Stomach (tissue), 9 donors: ENCODE measurements around the gene CSGALNACT2. TPM values are rescaled to one million over a fixed set of nuclear protein-coding genes. Genes with fewer than 3 reads are reported as not detected.
A peak's percentile ranks its signal among the peaks of the same experiment; 100 is the strongest.

Experiments used
- DNase-seq, 2 donors: peaks; one replicate each; pipeline versions ENCODE4 v3.0.0 to v3.0.0-alpha.2; 2013 to 2019
- H3K27ac ChIP-seq, 5 donors: fragments of 200-600 bp in 4 of 5; sonication (generic) in 4 of 5; one replicate each; pipeline ENCODE4 v1.5.1; 2013 to 2019; ENCODE audit warnings: mild to moderate bottlenecking in 1 of 5, moderate library complexity in 1 of 5
- H3K27me3 ChIP-seq, 3 donors: fragments of 200-600 bp; sonication (generic); one replicate each; pipeline ENCODE4 v1.5.1; 2017 to 2019; ENCODE audit warnings: mixed run types in 1 of 3
- H3K36me3 ChIP-seq, 4 donors: fragments of 200-600 bp; sonication (generic); 1 replicate in 3 of 4; 2 replicates in 1 of 4; pipeline ENCODE4 v1.5.1; 2016 to 2019
- H3K4me1 ChIP-seq, 4 donors: fragments of 200-600 bp; sonication (generic); one replicate each; pipeline ENCODE4 v1.5.1; 2016 to 2019
- H3K4me3 ChIP-seq, 4 donors: fragments of 200-600 bp; sonication (generic) in 3 of 4; one replicate each; pipeline ENCODE4 v1.5.1; 2016 to 2019; ENCODE audit warnings: mild to moderate bottlenecking in 1 of 4
- H3K9me3 ChIP-seq, 4 donors: fragments of 200-600 bp; sonication (generic); one replicate each; pipeline ENCODE4 v1.5.1; 2016 to 2019
- CTCF ChIP-seq, 7 experiments: fragments of 450-650 bp in 4 of 7; fragments of 200-600 bp in 3 of 7; sonication (generic) in 3 of 7; IDR thresholded peaks; one replicate each; pipeline ENCODE4 v1.5.1; 2016 to 2019; ENCODE audit warnings: antibody characterized with exemption in 7 of 7, control low read depth in 2 of 7, mild to moderate bottlenecking in 1 of 7
- EP300 ChIP-seq: sonication (generic); formaldehyde crosslinking; IDR thresholded peaks from one replicate; pipeline ENCODE4 v1.6.1; 2017; ENCODE audit warnings: antibody characterized with exemption
- POLR2A ChIP-seq, 4 donors: fragments of 450-650 bp; IDR thresholded peaks; one replicate each; pipeline ENCODE4 v1.6.1; 2016; ENCODE audit warnings: antibody characterized with exemption in 4 of 4, control low read depth in 2 of 4, mild to moderate bottlenecking in 1 of 4, moderate library complexity in 1 of 4
- POLR2AphosphoS5 ChIP-seq, 3 donors: sonication (generic); formaldehyde crosslinking; IDR thresholded peaks; one replicate each; pipeline ENCODE4 v1.6.1; 2016; ENCODE audit warnings: antibody characterized with exemption in 3 of 3
- WGBS, 5 donors: extraction: QIAGEN DNeasy Blood & Tissue Kit in 3 of 5; methylation state at CpG; one replicate each; pipeline versions ENCODE4 v1.1.5 to v1.1.7; 2013 to 2018; 5-methylcytosine and 5-hydroxymethylcytosine counted together
- intact Hi-C: fragments of 100-400 bp; cut with DNase I; formaldehyde crosslinking; loops from one replicate; pipeline ENCODE4 v1.15.1; 2023; ENCODE audit warnings: low total_unique reads
- polyA plus RNA-seq, 3 donors: library from polyadenylated mRNA; stranded (reverse); fragments of 200-250 nt; gene quantifications; one replicate each; pipeline ENCODE4 v1.2.3, GENCODE V29; 2013
- total RNA-seq, 5 donors: library from RNA; depleted of rRNA; stranded (reverse); fragments of >200 nt; gene quantifications; one replicate each; pipeline versions ENCODE4 v1.1.0 to v1.2.3, GENCODE V29; 2014 to 2016
- donor health status: healthy with polysubstance abuse.
- donor health status: Bipolar disorder and iron deficiency.
- donor health status: healthy.

Gene CSGALNACT2
- total and polyA plus RNA-seq, 8 donors: 2.0 to 30.1 (median 7.8) TPM

- DNase-seq: no peak
- WGBS, 5 donors: 0 to 20% (median 12%) methylated on average over 5 to 23 of the region's 23 CpGs
Measured at GRCh38 chr10:43228783-43229207, 90.5 kb downstream of the CSGALNACT2 start.

GRCh38 chr10:43229208-43230061, 91.2 kb downstream of the CSGALNACT2 start:
- H3K4me1 ChIP-seq: peaks cover 10 to 26% (median 19%) of the 10 kb centered on the region in 4 donors
- H3K27ac ChIP-seq: peak overlapping the region in 1 of 5 donors; percentile 8
- H3K4me3 ChIP-seq: peak overlapping the region; percentile 40 to 65 (median 52)
- DNase-seq: peak in 1 of 2 donors; percentile 64
- TF ChIP-seq POLR2AphosphoS5 (IDR thresholded peaks at IDR 0.05): no peak
- no peak for TF ChIP-seq EP300
- no peak for TF ChIP-seq POLR2A (IDR thresholded peaks at IDR 0.05)
- no peak for TF ChIP-seq CTCF (IDR thresholded peaks at IDR 0.05)
- intact Hi-C loops: no loop called here
- H3K9me3 ChIP-seq: no peaks in the 10 kb centered on the region
- H3K36me3 ChIP-seq: no peaks in the 10 kb centered on the region
- H3K27me3 ChIP-seq: peaks cover 15 to 62% (median 46%) of the 10 kb centered on the region in 3 donors
- WGBS, 5 donors: 1 to 2% (median 1%) methylated on average over 25 to 99 of the region's 99 CpGs; no CpG with 5 or more reads in 1 of the 5 donors

More at GRCh38 chr10:43228783-43229207, 90.5 kb downstream of the CSGALNACT2 start:
- intact Hi-C loops: no loop called here
- no peak for TF ChIP-seq CTCF (IDR thresholded peaks at IDR 0.05)
- no peak for TF ChIP-seq POLR2A (IDR thresholded peaks at IDR 0.05)
- no peak for TF ChIP-seq EP300
- no peak for TF ChIP-seq POLR2AphosphoS5 (IDR thresholded peaks at IDR 0.05)
- H3K36me3 ChIP-seq: no peaks in the 10 kb centered on the region
- peaks cover 15 to 62% (median 46%) of the 10 kb centered on the region in 3 donors for H3K27me3 ChIP-seq
- H3K9me3 ChIP-seq: no peaks in the 10 kb centered on the region
- H3K27ac ChIP-seq: no peak overlapping the region
- H3K4me3 ChIP-seq: peak overlapping the region; percentile 40 to 65 (median 52)
- H3K4me1 ChIP-seq: peaks cover 10 to 26% (median 19%) of the 10 kb centered on the region in 4 donors

- no peaks in the 10 kb centered on the region for H3K36me3 ChIP-seq
- H3K4me3 ChIP-seq: peak overlapping the region; percentile 40 to 65 (median 52)
- peaks cover 10 to 26% (median 19%) of the 10 kb centered on the region in 4 donors for H3K4me1 ChIP-seq
- no peaks in the 10 kb centered on the region for H3K9me3 ChIP-seq
- no peak for DNase-seq
- TF ChIP-seq POLR2A (IDR thresholded peaks at IDR 0.05): no peak
- no peak for TF ChIP-seq EP300
- no peak for TF ChIP-seq POLR2AphosphoS5 (IDR thresholded peaks at IDR 0.05)
- TF ChIP-seq CTCF (IDR thresholded peaks at IDR 0.05): no peak
- WGBS, 5 donors: 25 to 49% (median 28%) methylated on average over 22 to 35 of the region's 35 CpGs
- intact Hi-C loops: no loop called here
- peaks cover 15 to 62% (median 46%) of the 10 kb centered on the region in 3 donors for H3K27me3 ChIP-seq
- no peak overlapping the region for H3K27ac ChIP-seq
Measured at GRCh38 chr10:43230101-43230908, 92.1 kb downstream of the CSGALNACT2 start.

GRCh38 chr10:43230909-43231522, 92.8 kb downstream of the CSGALNACT2 start:
- intact Hi-C loops: no loop called here
- H3K27ac ChIP-seq: no peak overlapping the region
- no peak for DNase-seq
- TF ChIP-seq EP300: no peak
- no peak for TF ChIP-seq POLR2AphosphoS5 (IDR thresholded peaks at IDR 0.05)
- TF ChIP-seq POLR2A (IDR thresholded peaks at IDR 0.05): no peak
- TF ChIP-seq CTCF (IDR thresholded peaks at IDR 0.05): no peak
- H3K27me3 ChIP-seq: peaks cover 15 to 57% (median 46%) of the 10 kb centered on the region in 3 donors
- H3K36me3 ChIP-seq: no peaks in the 10 kb centered on the region
- WGBS, 5 donors: 88 to 97% (median 91%) methylated on average over 6 to 8 of the region's 8 CpGs
- H3K9me3 ChIP-seq: no peaks in the 10 kb centered on the region
- no peak overlapping the region for H3K4me3 ChIP-seq
- H3K4me1 ChIP-seq: peaks cover 10 to 26% (median 19%) of the 10 kb centered on the region in 4 donors
